ENCODE measurements around the gene ZBTB38. TPM values are rescaled to one million over a fixed set of nuclear protein-coding genes. Genes with fewer than 3 reads are reported as not detected.

Gene ZBTB38
- total RNA-seq, 3 donors from 2014 or later (not counting 1 experiment from before 2014, with no cell fraction given) = 40.3 to 68.3 (median 56.7) TPM

- Mint-ChIP-seq H3K27ac (no peak overlapping the region), H3K9me3 (no peaks in the 10 kb centered on the region), H3K4me3 (no peak overlapping the region), H3K27me3 (ENCODE audit: low read depth in 2 of 2) (peaks cover 21 to 27% of the 10 kb centered on the region in 2 donors), H3K4me1 (no peaks in the 10 kb centered on the region), H3K36me3 (no peaks in the 10 kb centered on the region)
- no peak for ATAC-seq
- WGBS (ENCODE audit: insufficient coverage) = 88% methylated on average over 5 of the region's 6 CpGs
- TF ChIP-seq, protein P1, sequence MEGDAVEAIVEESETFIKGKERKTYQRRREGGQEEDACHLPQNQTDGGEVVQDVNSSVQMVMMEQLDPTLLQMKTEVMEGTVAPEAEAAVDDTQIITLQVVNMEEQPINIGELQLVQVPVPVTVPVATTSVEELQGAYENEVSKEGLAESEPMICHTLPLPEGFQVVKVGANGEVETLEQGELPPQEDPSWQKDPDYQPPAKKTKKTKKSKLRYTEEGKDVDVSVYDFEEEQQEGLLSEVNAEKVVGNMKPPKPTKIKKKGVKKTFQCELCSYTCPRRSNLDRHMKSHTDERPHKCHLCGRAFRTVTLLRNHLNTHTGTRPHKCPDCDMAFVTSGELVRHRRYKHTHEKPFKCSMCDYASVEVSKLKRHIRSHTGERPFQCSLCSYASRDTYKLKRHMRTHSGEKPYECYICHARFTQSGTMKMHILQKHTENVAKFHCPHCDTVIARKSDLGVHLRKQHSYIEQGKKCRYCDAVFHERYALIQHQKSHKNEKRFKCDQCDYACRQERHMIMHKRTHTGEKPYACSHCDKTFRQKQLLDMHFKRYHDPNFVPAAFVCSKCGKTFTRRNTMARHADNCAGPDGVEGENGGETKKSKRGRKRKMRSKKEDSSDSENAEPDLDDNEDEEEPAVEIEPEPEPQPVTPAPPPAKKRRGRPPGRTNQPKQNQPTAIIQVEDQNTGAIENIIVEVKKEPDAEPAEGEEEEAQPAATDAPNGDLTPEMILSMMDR (IDR thresholded peaks at IDR 0.05) = no peak
- Histone ChIP-seq H3K27ac (ENCODE audit: low read length) (no peak overlapping the region), H3K4me1 (ENCODE audit: control insufficient read depth, insufficient read depth, low read length) (no peaks in the 10 kb centered on the region), H3K4me3 (ENCODE audit: low read length) (no peak overlapping the region), H3K36me3 (ENCODE audit: control insufficient read depth, insufficient read depth, low read length) (no peaks in the 10 kb centered on the region), H3K27me3 (ENCODE audit: control insufficient read depth, insufficient read depth, low read length) (no peaks in the 10 kb centered on the region), H3K9me3 (ENCODE audit: control insufficient read depth, insufficient read depth, low read length) (no peaks in the 10 kb centered on the region)
- no peak for DNase-seq
- intact Hi-C loops (cut with micrococcal nuclease) = no loop called here
Observed at GRCh38 chr3:141353652-141354495, 14.4 kb upstream of the ZBTB38 start.

GRCh38 chr3:141354517-141354916 lies 13.8 kb upstream of the ZBTB38 start:
- H3K9me3 Mint-ChIP-seq = no peaks in the 10 kb centered on the region
- TF ChIP-seq, protein P1 (IDR thresholded peaks at IDR 0.05) = no peak
- H3K27ac ChIP-seq (ENCODE audit: low read length) = no peak overlapping the region
- no peaks in the 10 kb centered on the region for H3K36me3 Mint-ChIP-seq
- H3K4me3 ChIP-seq (ENCODE audit: low read length) = no peak overlapping the region
- intact Hi-C loops (cut with micrococcal nuclease) = no loop called here
- H3K4me1 Mint-ChIP-seq = no peaks in the 10 kb centered on the region
- no peaks in the 10 kb centered on the region for H3K9me3 ChIP-seq (ENCODE audit: control insufficient read depth, insufficient read depth, low read length)
- H3K4me1 ChIP-seq (ENCODE audit: control insufficient read depth, insufficient read depth, low read length) = no peaks in the 10 kb centered on the region
- H3K4me3 Mint-ChIP-seq = no peak overlapping the region
- WGBS (ENCODE audit: insufficient coverage) = 96% methylated on average over 3 of the region's 3 CpGs
- H3K27me3 Mint-ChIP-seq (ENCODE audit: low read depth in 2 of 2) = peaks cover 25 to 27% of the 10 kb centered on the region in 2 donors
- DNase-seq = no peak
- no peaks in the 10 kb centered on the region for H3K36me3 ChIP-seq (ENCODE audit: control insufficient read depth, insufficient read depth, low read length)
- H3K27me3 ChIP-seq (ENCODE audit: control insufficient read depth, insufficient read depth, low read length) = no peaks in the 10 kb centered on the region
- H3K27ac Mint-ChIP-seq = no peak overlapping the region
- ATAC-seq = no peak

- intact Hi-C loops (cut with micrococcal nuclease) = no loop called here
Observed at GRCh38 chr3:141355242-141355641, 13.1 kb upstream of the ZBTB38 start.

More at GRCh38 chr3:141355242-141355641, 13.1 kb upstream of the ZBTB38 start:
- Mint-ChIP-seq H3K36me3 (no peaks in the 10 kb centered on the region), H3K27ac (no peak overlapping the region), H3K4me3 (no peak overlapping the region), H3K9me3 (no peaks in the 10 kb centered on the region), H3K4me1 (no peaks in the 10 kb centered on the region), H3K27me3 (ENCODE audit: low read depth in 2 of 2) (peaks cover 23 to 27% of the 10 kb centered on the region in 2 donors)
- no peaks in the 10 kb centered on the region for H3K9me3 ChIP-seq (ENCODE audit: control insufficient read depth, insufficient read depth, low read length)
- H3K27me3 ChIP-seq (ENCODE audit: control insufficient read depth, insufficient read depth, low read length) = no peaks in the 10 kb centered on the region
- no peak for DNase-seq
- WGBS (ENCODE audit: insufficient coverage) = 78% methylated on average over 6 of the region's 6 CpGs
- no peaks in the 10 kb centered on the region for H3K4me1 ChIP-seq (ENCODE audit: control insufficient read depth, insufficient read depth, low read length)
- ATAC-seq = no peak
- no peak overlapping the region for H3K27ac ChIP-seq (ENCODE audit: low read length)
- H3K4me3 ChIP-seq (ENCODE audit: low read length) = no peak overlapping the region
- TF ChIP-seq, protein P1 (IDR thresholded peaks at IDR 0.05) = no peak
- H3K36me3 ChIP-seq (ENCODE audit: control insufficient read depth, insufficient read depth, low read length) = no peaks in the 10 kb centered on the region

Data from natural killer cell (primary cell).